H9 (cell line): ENCODE data around the gene ASTL. TPM values are rescaled to one million over a fixed set of nuclear protein-coding genes. Genes with fewer than 3 reads are reported as not detected.

ENCODE experiments used
- DNase-seq: peaks from one replicate; pipeline ENCODE4 v3.0.0-alpha.2; 2017
- H2AFZ ChIP-seq: one replicate; pipeline ENCODE4 v1.6.1; 2013; ENCODE audit warnings: mild to moderate bottlenecking, low read length, control low read depth, moderate library complexity
- H2AK5ac ChIP-seq: 2 replicates; pipeline ENCODE4 v1.6.1; 2013; ENCODE audit warnings: low read length, control low read depth, mixed read lengths; ENCODE audit not compliant: insufficient read length
- H2BK120ac ChIP-seq: one replicate; pipeline ENCODE4 v1.6.1; 2013; ENCODE audit warnings: low read depth, mild to moderate bottlenecking, low read length, control low read depth, inconsistent platforms; ENCODE audit not compliant: poor library complexity, severe bottlenecking
- H2BK12ac ChIP-seq: 2 replicates; pipeline ENCODE4 v1.6.1; 2013; ENCODE audit warnings: low read length, control low read depth, mixed read lengths, low read depth; ENCODE audit not compliant: insufficient read length
- H2BK15ac ChIP-seq: 2 replicates; pipeline ENCODE4 v1.6.1; 2013; ENCODE audit warnings: low read depth, low read length, control low read depth
- H2BK20ac ChIP-seq: one replicate; pipeline ENCODE4 v1.6.1; 2013; ENCODE audit warnings: low read depth, mild to moderate bottlenecking, low read length, control low read depth, inconsistent platforms; ENCODE audit not compliant: poor library complexity, severe bottlenecking
- H2BK5ac ChIP-seq: 2 replicates; pipeline ENCODE4 v1.6.1; 2013; ENCODE audit warnings: low read length, control low read depth, mixed read lengths; ENCODE audit not compliant: insufficient read length
- H3K14ac ChIP-seq: 2 replicates; pipeline ENCODE4 v1.6.1; 2013; ENCODE audit warnings: low read length, control low read depth; ENCODE audit not compliant: insufficient read depth
- H3K18ac ChIP-seq: 2 replicates; pipeline ENCODE4 v1.6.1; 2013; ENCODE audit warnings: low read depth, mild to moderate bottlenecking, mixed read lengths, low read length, control low read depth; ENCODE audit not compliant: insufficient read length
- H3K23ac ChIP-seq: 2 replicates; pipeline ENCODE4 v1.6.1; 2013; ENCODE audit warnings: low read length, control low read depth, mixed read lengths, low read depth; ENCODE audit not compliant: insufficient read length
- H3K23me2 ChIP-seq: 2 replicates; pipeline ENCODE4 v1.6.1; 2013; ENCODE audit warnings: low read depth, mild to moderate bottlenecking, mixed read lengths, low read length, control low read depth; ENCODE audit not compliant: insufficient read length, poor library complexity, severe bottlenecking
- H3K27ac ChIP-seq: 2 replicates; pipeline ENCODE4 v1.5.1; 2013; ENCODE audit warnings: low read length, control low read depth, mixed read lengths, low read depth; ENCODE audit not compliant: insufficient read length
- H3K27me3 ChIP-seq: 2 replicates; pipeline ENCODE4 v1.6.1; 2013; ENCODE audit warnings: low read length, control low read depth, inconsistent platforms; ENCODE audit not compliant: insufficient read depth
- H3K4ac ChIP-seq: 2 replicates; pipeline ENCODE4 v1.6.1; 2013; ENCODE audit warnings: low read depth, mild to moderate bottlenecking, control low read depth, inconsistent platforms, low read length, moderate library complexity
- H3K4me1 ChIP-seq: 2 replicates; pipeline ENCODE4 v1.6.1; 2013; ENCODE audit warnings: low read length, control low read depth, inconsistent platforms; ENCODE audit not compliant: insufficient read depth
- H3K4me2 ChIP-seq: 2 replicates; pipeline ENCODE4 v1.6.1; 2013; ENCODE audit warnings: low read length, control low read depth, mixed read lengths; ENCODE audit not compliant: insufficient read length, insufficient read depth
- H3K56ac ChIP-seq: 2 replicates; pipeline ENCODE4 v1.6.1; 2013; ENCODE audit warnings: low read depth, mild to moderate bottlenecking, mixed read lengths, low read length, control low read depth; ENCODE audit not compliant: insufficient read length
- H3K79me1 ChIP-seq: 2 replicates; pipeline ENCODE4 v1.6.1; 2013; ENCODE audit warnings: low read depth, mild to moderate bottlenecking, moderate library complexity, low read length, control low read depth, inconsistent platforms; ENCODE audit not compliant: insufficient read depth, poor library complexity, severe bottlenecking
- H3K79me2 ChIP-seq: 2 replicates; pipeline ENCODE4 v1.6.1; 2013; ENCODE audit warnings: low read length, control low read depth, inconsistent platforms; ENCODE audit not compliant: insufficient read depth
- H3K9ac ChIP-seq: 2 replicates; pipeline ENCODE4 v1.6.1; 2013; ENCODE audit warnings: low read length, control low read depth, mixed read lengths; ENCODE audit not compliant: insufficient read length; ENCODE audit errors: extremely low read depth
- H3K9me3 ChIP-seq: one replicate; pipeline ENCODE4 v1.6.1; 2013; ENCODE audit warnings: low read depth, low read length, inconsistent platforms; ENCODE audit not compliant: control insufficient read depth
- H3T11ph ChIP-seq: one replicate; pipeline ENCODE4 v1.6.1; 2013; ENCODE audit warnings: mild to moderate bottlenecking, low read length, control low read depth, inconsistent platforms
- H4K20me1 ChIP-seq: one replicate; pipeline ENCODE4 v1.6.1; 2013; ENCODE audit not compliant: control insufficient read depth, insufficient read length, insufficient read depth
- H4K5ac ChIP-seq: 2 replicates; pipeline ENCODE4 v1.6.1; 2013; ENCODE audit warnings: low read depth, mild to moderate bottlenecking, mixed read lengths, low read length, control low read depth; ENCODE audit not compliant: insufficient read length
- H4K8ac ChIP-seq: replicated peaks from 2 replicates; pipeline ENCODE4 v1.6.1; 2013; ENCODE audit warnings: low read length, control low read depth, mixed read lengths, low read depth; ENCODE audit not compliant: insufficient read length
- H4K91ac ChIP-seq: 2 replicates; pipeline ENCODE4 v1.6.1; 2013; ENCODE audit warnings: low read depth, mild to moderate bottlenecking, moderate library complexity, mixed read lengths, low read length, control low read depth; ENCODE audit not compliant: insufficient read length
- H3K27ac Mint-ChIP-seq, 3 experiments: 2 replicates in 2 of 3; 3 replicates in 1 of 3; pipeline ENCODE4 v1.8.0; 2020 to 2021; ENCODE audit warnings: mixed read lengths in 3 of 3, mild to moderate bottlenecking in 1 of 3, moderate library complexity in 1 of 3
- H3K27me3 Mint-ChIP-seq: 2 replicates; pipeline ENCODE4 v1.8.0; 2021; ENCODE audit warnings: low read depth, mild to moderate bottlenecking, moderate library complexity, mixed read lengths
- H3K36me3 Mint-ChIP-seq, 3 experiments: 2 replicates in 2 of 3; 3 replicates in 1 of 3; pipeline ENCODE4 v1.8.0; 2020 to 2021; ENCODE audit warnings: low read depth in 3 of 3, mixed read lengths in 3 of 3; ENCODE audit not compliant: insufficient read depth in 1 of 3
- H3K4me1 Mint-ChIP-seq, 2 experiments: 2 replicates each; pipeline ENCODE4 v1.8.0; 2020; ENCODE audit warnings: mixed read lengths in 2 of 2
- H3K4me3 Mint-ChIP-seq, 2 experiments: 2 replicates in 1 of 2; 3 replicates in 1 of 2; pipeline ENCODE4 v1.8.0; 2020 to 2021; ENCODE audit warnings: mild to moderate bottlenecking in 2 of 2, mixed read lengths in 2 of 2, moderate library complexity in 1 of 2
- H3K9me3 Mint-ChIP-seq, 2 experiments: 2 replicates in 1 of 2; 3 replicates in 1 of 2; pipeline ENCODE4 v1.8.0; 2020; ENCODE audit warnings: mild to moderate bottlenecking in 2 of 2, mixed read lengths in 2 of 2, moderate library complexity in 1 of 2
- CTCF ChIP-seq: fragments of 200-600 bp; sonication (generic); conservative IDR thresholded peaks from 3 replicates; pipeline ENCODE4 v1.8.0; 2021; ENCODE audit warnings: antibody characterized with exemption, mild to moderate bottlenecking
- WGBS: extraction: QIAGEN DNeasy Blood & Tissue Kit; methylation state at CpG from one replicate; pipeline ENCODE4 v1.1.7; 2013; ENCODE audit warnings: missing lambda C conversion rate, low lambda C conversion rate, mixed read lengths; ENCODE audit not compliant: insufficient read length; ENCODE audit errors: extremely low coverage; 5-methylcytosine and 5-hydroxymethylcytosine counted together
- total RNA-seq: library from RNA; stranded (reverse); gene quantifications from 2 replicates; pipeline ENCODE4 v1.2.1, GENCODE V29; 2021

ASTL gene
- total RNA-seq, 1 experiment from 2014 or later: 0.81 TPM

- H3K23me2 ChIP-seq: peaks cover 6% of the 10 kb centered on the region
- no peak overlapping the region for H3K4me3 Mint-ChIP-seq
- H3K9ac ChIP-seq: no peak overlapping the region
- no peak overlapping the region for H4K91ac ChIP-seq
- H3K9me3 Mint-ChIP-seq: peaks cover 2 to 4% of the 10 kb centered on the region in 2 experiments; a peak in 2 of 5 replicates
- no peaks in the 10 kb centered on the region; the same call in 1 of the 2 replicates for H3K27me3 ChIP-seq
- peaks cover 26% of the 10 kb centered on the region for H3K27me3 Mint-ChIP-seq
- H2BK12ac ChIP-seq: no peak overlapping the region
- H3K4me1 Mint-ChIP-seq: peaks cover 29 to 43% of the 10 kb centered on the region in 2 experiments
- no peak for TF ChIP-seq CTCF
- no peak overlapping the region for H3K4me2 ChIP-seq
- no peak overlapping the region for H3T11ph ChIP-seq
- no CpG with 5 or more reads among the region's 4 CpGs for WGBS
- no peak overlapping the region for H3K4ac ChIP-seq
- H2BK120ac ChIP-seq: no peak overlapping the region
- no peak overlapping the region for H2AFZ ChIP-seq
- H2AK5ac ChIP-seq: no peak overlapping the region
- H3K27ac ChIP-seq: no peak overlapping the region
- no peak overlapping the region for H4K5ac ChIP-seq
- no peak overlapping the region for H3K23ac ChIP-seq
- H4K20me1 ChIP-seq: no peaks in the 10 kb centered on the region
- peaks cover 0 to 8% (median 8%) of the 10 kb centered on the region in 3 experiments; a peak in 4 of 7 replicates for H3K36me3 Mint-ChIP-seq
- no peak overlapping the region for H4K8ac ChIP-seq
- no peak for DNase-seq
- no peak overlapping the region; the same call in 1 of the 2 replicates for H3K14ac ChIP-seq
- H2BK15ac ChIP-seq: no peak overlapping the region
- H2BK5ac ChIP-seq: no peak overlapping the region
- H3K79me1 ChIP-seq: no peaks in the 10 kb centered on the region
- H3K9me3 ChIP-seq: no peaks in the 10 kb centered on the region
- no peak overlapping the region for H3K27ac Mint-ChIP-seq
- H3K79me2 ChIP-seq: no peaks in the 10 kb centered on the region
- peaks cover 6% of the 10 kb centered on the region; the same call in 1 of the 2 replicates for H3K4me1 ChIP-seq
- H2BK20ac ChIP-seq: no peak overlapping the region
- H3K18ac ChIP-seq: no peak overlapping the region
- no peak overlapping the region for H3K56ac ChIP-seq
Measured at GRCh38 chr2:96111257-96111640, 27.1 kb downstream of the ASTL start.
